GM10248 (cell line): Measurements from ENCODE around the gene JPT2.

Experiments used
- CTCF ChIA-PET: fragments of 300-600 bp; sonication (Branson Sonifier 250); formaldehyde crosslinking; extraction: SDS; loops from one replicate; lab custom pipeline; 2021; ENCODE audit warnings: antibody characterized with exemption; lab: Yijun Ruan, JAX
- POLR2A ChIA-PET: fragments of 350-650 bp; sonication (Branson Sonifier 250); formaldehyde crosslinking; extraction: SDS; loops from one replicate; lab custom pipeline; 2020; ENCODE audit warnings: antibody characterized with exemption; lab: Yijun Ruan, JAX
- DNase-seq: peaks from one replicate; pipeline ENCODE4 v3.0.0; 2012; ENCODE audit errors: extremely low spot score
- TF ChIP-seq, protein P1 (sequence below): IDR thresholded peaks from 2 replicates; pipeline ENCODE4 v1.5.1; 2012; ENCODE audit warnings: mild to moderate bottlenecking, low read depth; ENCODE audit errors: extremely low read depth, missing control alignments, control extremely low read depth

Gene JPT2

DNA sequence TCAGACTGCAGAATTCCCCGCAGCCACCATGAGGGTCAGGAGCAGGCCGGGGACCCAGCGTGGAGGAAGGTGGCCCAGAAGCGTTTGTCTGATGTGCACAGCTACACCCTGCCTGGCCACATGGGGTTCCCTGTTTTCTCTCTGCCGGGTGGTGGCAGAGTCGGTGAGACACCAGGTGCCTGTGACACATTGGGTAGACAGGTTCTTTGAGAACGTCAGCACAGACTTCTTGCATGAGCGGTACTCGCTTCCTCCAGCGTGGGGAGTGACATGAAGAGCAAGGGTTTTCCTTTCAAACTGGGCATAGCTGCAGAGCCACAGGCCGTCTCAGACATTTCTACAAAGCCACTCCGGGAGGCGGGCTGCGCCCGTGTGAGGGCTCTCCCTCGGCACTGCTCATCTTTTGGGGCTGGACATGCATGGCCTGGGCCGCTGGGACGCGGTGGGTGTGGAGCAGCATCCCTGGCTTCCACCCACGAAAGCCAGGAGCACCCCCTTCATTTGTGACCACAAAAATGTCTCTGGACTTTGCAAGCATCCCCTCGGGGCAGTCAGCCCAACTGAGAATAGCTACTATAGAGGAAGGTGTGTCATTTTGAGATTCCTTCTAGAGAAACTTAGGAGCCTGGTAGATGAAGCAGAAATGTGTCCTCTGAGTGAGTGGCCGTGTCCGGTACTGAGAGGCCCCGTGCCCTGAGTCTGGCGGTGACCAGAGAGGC, 67.3 kb downstream of the JPT2 start:
- ChIA-PET POLR2A (no interaction called here), CTCF (interaction anchor here (1.3 to 1.8 kb wide), 3 partner anchors 13 to 39 kb away, joined by 4 to 7 read pairs (median 4); partner anchors contain the start of gene MAPK8IP3)
- TF ChIP-seq, protein P1, sequence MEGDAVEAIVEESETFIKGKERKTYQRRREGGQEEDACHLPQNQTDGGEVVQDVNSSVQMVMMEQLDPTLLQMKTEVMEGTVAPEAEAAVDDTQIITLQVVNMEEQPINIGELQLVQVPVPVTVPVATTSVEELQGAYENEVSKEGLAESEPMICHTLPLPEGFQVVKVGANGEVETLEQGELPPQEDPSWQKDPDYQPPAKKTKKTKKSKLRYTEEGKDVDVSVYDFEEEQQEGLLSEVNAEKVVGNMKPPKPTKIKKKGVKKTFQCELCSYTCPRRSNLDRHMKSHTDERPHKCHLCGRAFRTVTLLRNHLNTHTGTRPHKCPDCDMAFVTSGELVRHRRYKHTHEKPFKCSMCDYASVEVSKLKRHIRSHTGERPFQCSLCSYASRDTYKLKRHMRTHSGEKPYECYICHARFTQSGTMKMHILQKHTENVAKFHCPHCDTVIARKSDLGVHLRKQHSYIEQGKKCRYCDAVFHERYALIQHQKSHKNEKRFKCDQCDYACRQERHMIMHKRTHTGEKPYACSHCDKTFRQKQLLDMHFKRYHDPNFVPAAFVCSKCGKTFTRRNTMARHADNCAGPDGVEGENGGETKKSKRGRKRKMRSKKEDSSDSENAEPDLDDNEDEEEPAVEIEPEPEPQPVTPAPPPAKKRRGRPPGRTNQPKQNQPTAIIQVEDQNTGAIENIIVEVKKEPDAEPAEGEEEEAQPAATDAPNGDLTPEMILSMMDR = no peak
- DNase-seq = no peak

DNA sequence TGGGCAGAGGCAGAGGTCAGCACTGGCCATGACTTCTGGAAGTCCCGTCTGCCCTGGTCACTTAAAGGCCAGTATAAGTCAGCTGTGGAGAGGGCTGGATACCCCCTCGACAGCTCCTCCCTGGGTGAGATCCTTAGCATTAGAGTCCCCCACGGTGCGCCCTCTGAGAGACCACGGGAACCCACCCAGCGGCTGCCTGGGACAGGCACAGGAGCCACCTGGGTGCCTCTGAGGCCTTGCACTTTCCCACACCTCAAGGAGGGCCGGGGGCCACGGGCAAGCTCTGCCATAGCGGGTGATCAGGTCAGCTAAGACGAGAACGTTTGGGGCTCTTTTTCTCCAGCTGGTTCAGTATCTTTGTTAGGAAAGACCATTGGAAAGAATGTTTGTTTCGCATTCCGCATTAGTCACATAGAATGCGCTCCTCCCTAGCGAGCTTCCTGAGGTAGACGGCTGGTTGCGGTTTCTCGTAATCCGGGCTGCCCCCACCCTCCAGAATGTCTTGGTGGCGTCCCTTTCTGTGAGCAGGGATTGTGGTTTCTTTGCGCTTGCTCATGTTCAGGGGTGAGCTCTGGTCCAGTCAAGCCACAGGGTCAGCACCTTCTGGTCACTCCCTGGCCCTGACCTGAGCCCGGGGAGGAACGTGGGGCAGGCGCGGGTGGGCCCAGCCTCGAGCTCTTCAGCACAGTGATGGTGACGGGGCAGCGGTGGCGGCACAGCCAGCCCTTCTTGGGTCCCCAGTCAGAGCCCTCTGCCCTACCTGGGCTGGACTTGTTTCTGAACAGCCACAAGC, 68.0 kb downstream of the JPT2 start:
- CTCF ChIA-PET = interaction anchor here (1.0 to 1.8 kb wide), 3 partner anchors 14 to 40 kb away, joined by 4 to 7 read pairs (median 4); partner anchors contain the start of gene MAPK8IP3
- no peak for DNase-seq
- TF ChIP-seq, protein P1 = no peak
- POLR2A ChIA-PET = no interaction called here

GRCh38 chr16:1746693-1747195, 68.7 kb downstream of the JPT2 start:
- ChIA-PET POLR2A (no interaction called here), CTCF (interaction anchor here (1.0 to 1.6 kb wide), 2 partner anchors 14 to 23 kb away, joined by 4 read pairs; no protein-coding TSS in a partner anchor)
- TF ChIP-seq, protein P1 = no peak
- no peak for DNase-seq

DNA sequence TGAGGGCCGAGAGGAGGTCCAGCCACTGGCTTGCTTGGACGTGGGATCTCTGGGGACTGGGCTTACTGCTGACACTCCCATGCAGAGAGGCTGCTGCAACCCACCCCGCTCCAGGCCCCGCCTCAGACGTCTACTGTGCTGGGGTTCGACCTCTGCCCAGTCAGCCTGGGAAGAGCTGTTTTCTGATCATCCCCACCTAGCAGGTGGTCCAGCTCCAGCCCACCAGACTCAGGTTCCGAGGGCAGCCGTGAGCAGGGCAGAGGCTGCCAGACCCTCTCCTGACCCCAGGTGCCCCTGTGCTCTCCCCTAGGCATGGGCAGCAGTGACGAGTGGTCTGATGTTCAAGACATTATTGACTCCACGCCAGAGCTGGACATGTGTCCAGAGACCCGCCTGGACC, 69.9 kb downstream of the JPT2 start:
- ChIA-PET CTCF (no interaction called here), POLR2A (no interaction called here)
- no peak for DNase-seq
- TF ChIP-seq, protein P1 = no peak

DNA sequence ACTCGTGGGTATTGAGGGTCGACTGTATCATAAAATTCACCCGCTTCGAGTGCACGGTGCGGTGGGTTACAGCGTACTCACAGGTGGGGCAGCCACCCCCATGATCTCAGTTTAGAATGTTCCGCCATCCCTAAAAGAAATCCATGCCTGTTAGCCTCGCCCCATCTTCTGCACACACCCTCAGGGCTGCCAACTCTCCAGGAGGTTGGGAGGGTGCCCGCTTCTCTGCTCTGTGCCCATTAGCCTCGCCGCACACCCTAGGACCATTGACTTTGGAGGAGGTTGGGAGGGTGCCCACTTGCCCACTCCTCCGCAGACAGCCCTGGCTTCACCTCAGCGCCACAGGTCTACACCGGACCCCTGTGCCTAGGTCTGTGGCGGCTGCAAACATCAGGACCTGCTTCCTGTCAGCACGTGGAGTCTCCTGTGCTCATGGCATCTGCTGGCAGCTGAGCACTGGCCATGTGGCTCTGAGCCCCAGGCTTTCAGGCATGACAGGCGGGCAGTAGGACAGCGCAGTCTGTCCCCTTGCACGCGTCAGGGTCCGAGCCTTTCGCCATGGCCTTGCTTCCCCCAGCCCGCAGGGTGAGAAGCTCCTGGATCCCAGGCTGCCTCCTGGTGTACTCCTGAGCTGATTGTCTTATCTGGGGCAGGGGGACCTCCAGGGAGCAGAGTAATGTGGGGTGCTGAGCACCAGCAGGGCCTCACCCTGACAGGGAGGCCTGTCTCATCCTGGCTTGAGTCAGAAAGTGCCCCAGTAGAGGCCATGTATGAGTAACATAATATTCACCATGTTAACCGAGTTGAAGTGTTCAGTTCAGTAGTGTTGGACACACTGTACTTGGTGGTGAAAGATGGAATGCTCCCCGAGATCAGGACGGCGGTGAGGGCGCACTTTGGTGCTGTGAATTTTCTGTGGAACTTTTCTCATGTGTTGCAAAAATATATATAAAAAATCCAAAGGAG, 71.4 kb downstream of the JPT2 start:
- no peak for DNase-seq
- CTCF ChIA-PET = interaction anchor here (1.0 to 3.4 kb wide), 2 partner anchors 26 to 44 kb away, joined by 5 to 9 read pairs; partner anchors contain the start of gene MAPK8IP3
- TF ChIP-seq, protein P1 = no peak
- POLR2A ChIA-PET = no interaction called here
